IPS DF 6.9 (cell line): ENCODE results near the gene EEIG1.

ENCODE experiments used
- DNase-seq: peaks from one replicate; pipeline ENCODE4 v3.0.0-alpha.2; 2013; ENCODE audit warnings: low read depth, low spot score
- H3K27ac ChIP-seq: one replicate; pipeline ENCODE4 v1.5.1; 2013; ENCODE audit warnings: low read length, control low read depth
- H3K27me3 ChIP-seq: 2 replicates; pipeline ENCODE4 v1.6.1; 2013; ENCODE audit warnings: mild to moderate bottlenecking, low read length; ENCODE audit not compliant: control insufficient read depth, insufficient read depth
- H3K36me3 ChIP-seq: 2 replicates; pipeline ENCODE4 v1.6.1; 2013; ENCODE audit warnings: low read length; ENCODE audit not compliant: control insufficient read depth, insufficient read depth
- H3K4me1 ChIP-seq: 2 replicates; pipeline ENCODE4 v1.6.1; 2013; ENCODE audit warnings: low read length; ENCODE audit not compliant: control insufficient read depth, insufficient read depth
- H3K4me3 ChIP-seq: 2 replicates; pipeline ENCODE4 v1.5.1; 2013; ENCODE audit warnings: mild to moderate bottlenecking, low read length
- H3K9me3 ChIP-seq: 2 replicates; pipeline ENCODE4 v1.6.1; 2013; ENCODE audit warnings: low read length, inconsistent platforms; ENCODE audit not compliant: control insufficient read depth, insufficient read depth
- WGBS: extraction: QIAGEN DNeasy Blood & Tissue Kit; methylation state at CpG from one replicate; pipeline ENCODE4 v1.1.7; 2013; ENCODE audit warnings: mixed read lengths, missing lambda C conversion rate; ENCODE audit not compliant: insufficient read length, insufficient coverage; 5-methylcytosine and 5-hydroxymethylcytosine counted together

Gene EEIG1

DNA sequence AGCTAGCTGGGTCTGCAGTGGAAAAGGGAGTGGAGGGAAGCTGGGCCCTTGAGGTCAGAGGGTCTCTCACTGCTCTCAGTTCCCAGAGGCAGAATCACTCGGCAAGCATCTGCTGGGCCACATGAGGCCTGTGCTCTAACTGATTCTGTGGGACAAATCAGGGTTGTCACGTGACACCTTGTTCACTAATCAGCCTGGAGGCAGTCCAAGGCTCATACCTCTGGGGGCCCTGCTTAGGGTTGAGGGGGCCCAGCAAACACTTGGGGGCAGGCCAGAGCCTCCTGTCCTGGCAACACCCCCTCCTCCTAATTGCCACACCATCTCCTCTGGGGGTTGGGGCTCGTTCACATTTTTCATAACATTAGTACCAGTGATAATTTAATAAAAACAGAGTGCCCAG lies 34.1 kb downstream of the EEIG1 start:
- no CpG with 5 or more reads among the region's 3 CpGs for WGBS
- no peak overlapping the region for H3K27ac ChIP-seq
- no peak overlapping the region for H3K4me3 ChIP-seq
- no peaks in the 10 kb centered on the region for H3K9me3 ChIP-seq
- H3K36me3 ChIP-seq: peaks cover 16% of the 10 kb centered on the region
- DNase-seq: no peak
- H3K4me1 ChIP-seq: 0 out of 2 replicates have a peak, but pooled peaks cover 2% of the 10 kb centered on the region
- no peaks in the 10 kb centered on the region for H3K27me3 ChIP-seq

- no peak for DNase-seq
- Histone ChIP-seq H3K4me1 (0 out of 2 replicates have a peak, but pooled peaks cover 2% of the 10 kb centered on the region), H3K27ac (no peak overlapping the region)
Measured at GRCh38 chr9:127945942-127946341, 34.8 kb downstream of the EEIG1 start.

GRCh38 chr9:127945338-127945737 lies 35.5 kb downstream of the EEIG1 start:
- no peak for DNase-seq
- Histone ChIP-seq H3K27ac (no peak overlapping the region), H3K4me3 (no peak overlapping the region), H3K9me3 (no peaks in the 10 kb centered on the region), H3K36me3 (peaks cover 16% of the 10 kb centered on the region), H3K4me1 (0 out of 2 replicates have a peak, but pooled peaks cover 2% of the 10 kb centered on the region), H3K27me3 (no peaks in the 10 kb centered on the region)
- no CpG with 5 or more reads among the region's 24 CpGs for WGBS

More at GRCh38 chr9:127945942-127946341, 34.8 kb downstream of the EEIG1 start:
- no CpG with 5 or more reads among the region's 9 CpGs for WGBS
- Histone ChIP-seq H3K27me3 (no peaks in the 10 kb centered on the region), H3K4me3 (no peak overlapping the region), H3K9me3 (no peaks in the 10 kb centered on the region), H3K36me3 (peaks cover 16% of the 10 kb centered on the region)

- no peak overlapping the region for H3K27ac ChIP-seq
- no CpG with 5 or more reads among the region's 38 CpGs for WGBS
- DNase-seq: no peak
- H3K4me1 ChIP-seq: 0 out of 2 replicates have a peak, but pooled peaks cover 2% of the 10 kb centered on the region
- no peaks in the 10 kb centered on the region for H3K27me3 ChIP-seq
- H3K9me3 ChIP-seq: no peaks in the 10 kb centered on the region
- no peak overlapping the region for H3K4me3 ChIP-seq
- peaks cover 16% of the 10 kb centered on the region for H3K36me3 ChIP-seq
Measured at GRCh38 chr9:127944586-127945218, 36.1 kb downstream of the EEIG1 start.

DNA sequence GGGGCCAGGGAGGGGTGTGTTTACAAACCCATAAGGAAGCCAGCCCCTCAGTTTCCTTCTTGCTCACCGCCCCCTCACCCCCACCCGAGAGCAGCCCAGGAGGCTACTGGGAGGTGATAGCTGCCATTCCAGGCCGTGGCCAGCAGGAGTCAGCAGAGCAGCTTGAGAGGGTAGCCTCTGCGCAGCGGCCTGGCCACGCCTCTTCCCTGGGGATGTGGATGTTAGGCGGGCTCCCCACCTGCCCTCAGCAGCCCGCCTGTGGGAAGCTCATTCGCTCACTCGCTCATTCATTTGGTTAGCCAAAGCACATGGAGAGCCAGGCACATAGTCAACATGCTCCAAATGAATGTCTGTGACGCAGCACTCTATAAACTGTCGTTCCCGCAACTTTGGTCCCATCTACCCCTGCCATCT lies 37.1 kb downstream of the EEIG1 start:
- Histone ChIP-seq H3K27me3 (no peaks in the 10 kb centered on the region), H3K36me3 (peaks cover 16% of the 10 kb centered on the region), H3K4me1 (0 out of 2 replicates have a peak, but pooled peaks cover 2% of the 10 kb centered on the region), H3K9me3 (no peaks in the 10 kb centered on the region), H3K27ac (no peak overlapping the region), H3K4me3 (no peak overlapping the region)
- no peak for DNase-seq
- no CpG with 5 or more reads among the region's 13 CpGs for WGBS

GRCh38 chr9:127943011-127943662 lies 37.7 kb downstream of the EEIG1 start:
- no peak overlapping the region for H3K4me3 ChIP-seq
- peaks cover 16% of the 10 kb centered on the region for H3K36me3 ChIP-seq
- no peak for DNase-seq
- whole genome bisulfite sequencing: no CpG with 5 or more reads among the region's 14 CpGs
- no peak overlapping the region for H3K27ac ChIP-seq
- 0 out of 2 replicates have a peak, but pooled peaks cover 2% of the 10 kb centered on the region for H3K4me1 ChIP-seq
- H3K27me3 ChIP-seq: no peaks in the 10 kb centered on the region
- H3K9me3 ChIP-seq: no peaks in the 10 kb centered on the region

DNA sequence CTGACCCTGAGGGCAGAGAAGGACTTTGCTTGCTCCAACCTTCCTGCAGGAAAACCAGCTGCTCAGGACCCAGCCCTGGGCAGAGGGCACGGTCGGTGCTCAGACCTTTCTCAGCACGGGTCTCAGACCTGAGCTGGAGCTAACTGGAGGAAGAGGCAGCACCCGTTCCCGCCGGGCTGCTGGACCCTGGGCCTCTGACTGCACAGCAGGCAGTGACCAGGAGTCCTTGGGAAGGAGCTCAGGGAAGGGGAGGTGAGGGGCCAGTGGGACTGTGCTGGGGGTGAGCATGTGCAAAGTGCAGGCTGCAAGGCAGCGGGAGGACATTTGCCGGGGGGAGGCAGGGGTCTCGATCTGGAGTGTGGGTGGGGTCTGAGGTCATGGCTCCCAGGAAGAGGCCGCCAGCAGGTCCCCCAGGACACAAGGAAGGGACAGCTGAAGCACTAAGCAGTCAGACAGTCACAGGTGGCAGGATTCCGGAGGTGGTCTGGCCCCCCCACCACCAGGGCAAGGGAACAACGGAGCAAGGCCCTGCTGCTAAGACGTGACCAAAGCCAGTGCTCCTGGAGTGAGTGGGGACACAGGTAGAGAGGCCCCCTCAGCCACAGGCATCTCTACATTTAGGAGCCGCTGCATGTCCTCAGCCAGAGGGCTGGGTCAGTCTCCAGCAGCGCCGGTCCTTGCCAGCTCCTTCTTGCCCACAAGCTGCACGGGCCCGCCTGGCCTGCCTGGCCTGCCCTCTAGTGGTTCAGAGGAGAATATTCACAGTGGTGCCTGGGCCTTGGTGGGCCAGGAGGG lies 38.4 kb downstream of the EEIG1 start:
- 0 out of 2 replicates have a peak, but pooled peaks cover 2% of the 10 kb centered on the region for H3K4me1 ChIP-seq
- no peak overlapping the region for H3K4me3 ChIP-seq
- no peaks in the 10 kb centered on the region for H3K27me3 ChIP-seq
- H3K27ac ChIP-seq: no peak overlapping the region
- peaks cover 16% of the 10 kb centered on the region for H3K36me3 ChIP-seq
- no peaks in the 10 kb centered on the region for H3K9me3 ChIP-seq
- DNase-seq: no peak
- WGBS: no CpG with 5 or more reads among the region's 18 CpGs

DNA sequence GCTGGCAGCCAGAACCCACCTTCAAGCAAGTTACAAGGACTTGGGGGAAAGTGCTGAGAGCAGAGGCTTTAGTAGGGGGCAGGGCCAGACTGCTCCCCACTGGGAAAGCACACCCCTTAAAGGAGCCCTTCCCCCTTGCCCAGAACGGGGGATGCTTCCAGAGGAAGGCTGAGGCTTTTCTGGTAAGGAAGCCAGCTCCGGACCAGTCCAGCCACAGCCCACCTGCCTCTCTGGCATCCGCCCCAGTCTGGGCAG lies 38.9 kb downstream of the EEIG1 start:
- H3K4me1 ChIP-seq: 0 out of 2 replicates have a peak, but pooled peaks cover 2% of the 10 kb centered on the region
- no peak for DNase-seq
- no peak overlapping the region for H3K27ac ChIP-seq
- H3K4me3 ChIP-seq: no peak overlapping the region
- H3K27me3 ChIP-seq: no peaks in the 10 kb centered on the region
- WGBS: no CpG with 5 or more reads among the region's 3 CpGs
- peaks cover 16% of the 10 kb centered on the region for H3K36me3 ChIP-seq
- H3K9me3 ChIP-seq: no peaks in the 10 kb centered on the region

GRCh38 chr9:127941062-127941960 lies 39.5 kb downstream of the EEIG1 start:
- H3K27ac ChIP-seq: no peak overlapping the region
- no CpG with 5 or more reads among the region's 18 CpGs for WGBS
- no peak overlapping the region for H3K4me3 ChIP-seq
- H3K4me1 ChIP-seq: peaks cover 2% of the 10 kb centered on the region; the same call in 1 of the 2 replicates
- H3K36me3 ChIP-seq: peaks cover 16% of the 10 kb centered on the region
- H3K27me3 ChIP-seq: no peaks in the 10 kb centered on the region
- H3K9me3 ChIP-seq: no peaks in the 10 kb centered on the region
- DNase-seq: no peak

GRCh38 chr9:127940593-127940992 lies 40.2 kb downstream of the EEIG1 start:
- H3K9me3 ChIP-seq: no peaks in the 10 kb centered on the region
- no peak for DNase-seq
- H3K27ac ChIP-seq: no peak overlapping the region
- WGBS: no CpG with 5 or more reads among the region's 4 CpGs
- no peaks in the 10 kb centered on the region for H3K27me3 ChIP-seq
- peaks cover 2% of the 10 kb centered on the region; the same call in 1 of the 2 replicates for H3K4me1 ChIP-seq
- peaks cover 14% of the 10 kb centered on the region for H3K36me3 ChIP-seq
- no peak overlapping the region for H3K4me3 ChIP-seq
